NCI-H2196 treated with DMSO at 0.1 percent for 48 hours (cell line): ENCODE measurements around the gene TMOD1.
"Not testable (repeated sequence)": the region's sequence is repeated elsewhere in the genome, so short reads cannot be mapped to it uniquely, and the experiment has no call there.

ENCODE experiments used
- DNase-seq: peaks from one replicate; lab custom pipeline; 2025; ENCODE audit not compliant: unreplicated experiment; lab: John Stamatoyannopoulos, UW

The TMOD1 gene

DNA sequence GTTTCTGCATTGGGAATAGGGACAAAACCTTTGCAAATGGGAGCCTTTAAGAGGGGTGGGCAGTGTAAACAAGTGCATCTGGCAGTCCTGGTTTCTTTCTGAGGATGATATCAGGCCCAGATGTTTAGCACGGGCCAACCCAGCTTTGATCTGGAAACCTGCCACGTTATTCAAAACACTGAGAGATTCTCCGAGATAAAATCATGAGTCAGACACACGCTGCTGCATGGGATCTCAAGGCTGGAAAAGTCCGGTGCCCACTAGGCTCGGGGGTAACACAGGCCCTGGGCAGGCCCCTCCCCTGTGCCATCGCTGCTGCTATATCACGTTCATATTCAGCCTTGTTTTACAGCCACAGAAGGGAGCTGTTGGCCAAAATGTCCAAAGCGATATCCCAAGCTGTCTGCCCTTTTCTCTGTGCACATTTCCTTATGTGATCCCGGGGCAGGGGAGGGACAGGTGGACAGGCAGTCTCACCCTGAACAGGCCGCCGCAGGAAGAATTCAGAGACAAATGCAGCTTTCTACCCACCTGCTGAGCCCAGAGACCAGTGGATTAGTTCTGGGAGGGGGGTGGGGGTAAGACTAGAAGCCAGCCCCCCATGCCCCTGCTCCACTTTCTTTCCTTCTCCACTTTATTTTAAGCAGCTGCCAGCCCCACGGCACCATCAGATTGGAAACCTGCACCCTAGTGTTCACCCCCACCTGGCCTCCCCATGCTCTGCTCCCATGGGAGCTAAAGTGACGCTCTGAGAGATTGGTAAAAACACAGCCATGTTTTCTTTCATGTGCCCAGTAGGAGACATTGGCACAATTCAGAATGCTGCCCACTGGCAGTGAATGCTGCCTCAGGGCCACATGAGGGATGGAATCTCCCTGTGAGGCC, 63.1 kb downstream of the TMOD1 start:
- DNase-seq, result peak; percentile 13

DNA sequence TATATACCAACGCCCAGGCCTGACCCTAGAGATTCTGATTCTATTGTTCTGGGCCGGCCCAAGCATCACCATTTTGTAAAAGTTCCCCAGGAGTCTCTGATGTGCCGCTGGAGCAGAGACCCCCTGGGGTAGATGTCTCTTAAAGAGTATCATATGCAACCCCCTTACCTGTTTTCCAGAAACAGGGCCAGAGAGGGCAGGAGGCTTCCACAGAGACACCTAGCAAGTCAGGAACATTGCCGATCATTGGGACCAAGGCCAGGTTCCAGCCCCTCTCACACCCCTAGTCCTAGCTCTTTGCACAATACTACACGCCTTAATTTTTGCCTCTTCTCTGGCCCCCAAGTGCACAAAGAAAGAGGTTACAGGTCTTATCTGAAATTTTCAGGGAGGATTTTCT, 63.8 kb downstream of the TMOD1 start:
- no peak for DNase-seq

DNA sequence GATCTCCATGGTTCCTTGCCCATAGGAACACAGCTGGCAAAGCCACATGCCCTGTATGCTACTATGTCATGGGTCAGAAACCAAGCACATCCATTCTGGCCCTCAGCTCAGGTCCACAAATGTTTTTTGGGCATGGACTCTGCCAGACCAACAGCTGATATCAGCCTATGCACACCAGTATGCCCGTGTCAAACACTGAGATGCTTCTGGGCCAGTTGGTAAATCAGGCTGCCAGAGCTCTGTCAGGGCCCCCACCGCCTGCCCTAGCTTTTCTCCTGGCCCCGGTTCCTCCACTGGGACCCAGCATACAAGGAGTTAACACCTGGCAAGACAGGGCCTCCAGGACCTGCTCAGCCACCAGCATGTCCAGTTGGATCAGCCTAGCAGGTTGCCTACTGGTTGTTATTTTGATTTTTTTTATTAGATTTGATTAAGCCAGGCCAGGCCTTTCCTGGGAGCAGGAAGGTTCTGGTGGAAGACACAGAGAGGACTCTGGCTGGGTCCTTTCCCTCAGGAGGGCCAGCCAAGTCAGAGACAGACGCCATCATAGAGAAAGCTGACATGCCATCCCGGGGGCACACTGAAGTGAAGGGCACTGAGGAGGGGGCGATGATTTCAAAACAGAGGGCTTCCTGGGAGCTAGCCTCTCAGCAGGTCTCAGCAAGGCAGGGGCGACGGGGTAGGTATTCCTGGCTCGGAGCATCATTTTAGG, 65.9 kb downstream of the TMOD1 start:
- DNase-seq, result no peak

DNA sequence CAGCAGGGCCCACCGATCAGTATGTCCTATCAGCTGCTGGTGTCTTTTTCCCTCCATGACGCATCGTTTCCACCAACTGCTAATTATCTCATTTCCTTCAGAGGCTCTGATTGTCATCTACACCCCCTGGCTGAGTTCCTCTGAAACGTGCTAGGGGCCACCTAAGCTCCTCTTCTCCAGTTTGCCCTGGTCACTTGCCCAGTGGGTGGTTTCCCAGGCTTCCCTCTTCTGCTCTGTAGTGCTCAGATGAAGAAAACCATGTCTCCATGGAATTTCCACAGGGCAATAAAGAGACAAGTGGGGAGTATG, 66.4 kb downstream of the TMOD1 start:
- DNase-seq, result no peak

DNA sequence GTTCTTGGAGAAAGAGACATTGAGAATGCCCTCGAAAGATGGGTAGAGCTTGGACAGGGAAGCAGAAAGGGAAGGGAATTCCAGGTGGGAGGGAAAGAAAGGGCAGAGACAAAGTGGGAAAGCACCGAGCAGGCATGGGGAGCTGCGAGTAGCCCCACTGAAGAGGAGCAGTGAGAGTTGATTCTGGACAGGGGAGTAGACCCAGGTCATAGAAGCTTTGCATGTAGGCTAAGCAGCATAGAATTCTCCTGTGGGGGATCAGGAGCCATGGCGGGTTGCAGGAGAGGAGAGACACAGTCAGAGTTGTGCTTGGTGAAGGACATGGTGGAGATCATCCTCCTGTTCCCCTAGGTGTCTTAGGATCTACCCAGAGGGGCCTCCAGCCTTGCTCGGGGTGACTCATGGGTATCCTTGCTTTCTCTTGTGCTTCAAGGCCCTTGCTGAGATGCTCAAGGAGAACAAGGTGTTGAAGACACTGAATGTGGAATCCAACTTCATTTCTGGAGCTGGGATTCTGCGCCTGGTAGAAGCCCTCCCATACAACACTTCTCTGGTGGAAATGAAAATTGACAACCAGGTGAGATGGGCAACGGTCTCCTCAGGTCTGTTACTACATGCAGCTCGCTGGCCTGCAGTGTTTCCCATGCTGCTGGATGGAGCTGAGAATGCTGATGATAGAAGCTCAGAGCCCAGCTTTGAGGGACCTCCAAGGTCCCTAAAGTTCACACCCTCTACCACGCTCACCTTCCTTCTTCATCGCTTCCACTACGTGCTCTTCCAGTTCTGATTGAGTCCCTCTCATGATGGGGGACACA, 67.2 kb downstream of the TMOD1 start:
- no peak for DNase-seq

DNA sequence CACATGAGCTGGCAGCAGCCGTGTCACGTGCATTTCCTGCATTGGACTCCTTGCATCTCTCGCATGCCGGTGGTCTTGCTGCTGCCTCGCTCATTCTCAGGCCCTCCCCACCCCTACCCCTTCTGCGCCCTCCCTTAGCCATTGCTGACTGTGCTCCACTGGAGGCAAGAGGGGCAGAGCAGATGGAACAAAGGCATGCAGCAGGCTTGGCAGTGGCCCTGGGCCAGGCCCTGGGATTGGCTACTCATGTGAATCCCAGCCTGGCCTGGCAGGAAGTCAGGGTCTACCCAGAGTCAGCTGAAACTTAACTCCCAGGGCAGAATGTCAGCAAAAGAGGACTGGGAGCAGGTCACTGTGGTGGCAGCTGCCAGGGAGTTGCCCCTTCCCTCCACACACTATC, 69.4 kb downstream of the TMOD1 start:
- DNase-seq, result peak; percentile 19

DNA sequence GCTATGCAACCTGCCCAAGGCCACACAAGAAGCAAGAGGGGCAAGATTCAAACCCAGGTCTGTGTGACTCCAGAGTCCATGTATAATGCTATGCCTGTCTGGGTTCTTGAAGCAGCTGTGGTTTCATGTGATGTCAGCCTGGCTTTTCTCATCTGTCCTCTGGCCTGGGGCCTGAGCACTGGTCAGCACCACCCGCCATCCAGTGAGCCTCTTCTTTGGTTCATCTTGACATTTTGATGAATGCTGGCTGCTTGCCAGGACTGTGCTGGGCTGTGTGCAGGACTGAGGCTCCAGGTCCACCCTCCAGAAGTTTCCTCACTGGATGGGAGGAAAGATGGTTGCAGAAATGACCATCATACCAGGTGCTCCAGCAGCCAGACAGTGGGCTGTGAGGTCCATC, 70.2 kb downstream of the TMOD1 start:
- no peak for DNase-seq

DNA sequence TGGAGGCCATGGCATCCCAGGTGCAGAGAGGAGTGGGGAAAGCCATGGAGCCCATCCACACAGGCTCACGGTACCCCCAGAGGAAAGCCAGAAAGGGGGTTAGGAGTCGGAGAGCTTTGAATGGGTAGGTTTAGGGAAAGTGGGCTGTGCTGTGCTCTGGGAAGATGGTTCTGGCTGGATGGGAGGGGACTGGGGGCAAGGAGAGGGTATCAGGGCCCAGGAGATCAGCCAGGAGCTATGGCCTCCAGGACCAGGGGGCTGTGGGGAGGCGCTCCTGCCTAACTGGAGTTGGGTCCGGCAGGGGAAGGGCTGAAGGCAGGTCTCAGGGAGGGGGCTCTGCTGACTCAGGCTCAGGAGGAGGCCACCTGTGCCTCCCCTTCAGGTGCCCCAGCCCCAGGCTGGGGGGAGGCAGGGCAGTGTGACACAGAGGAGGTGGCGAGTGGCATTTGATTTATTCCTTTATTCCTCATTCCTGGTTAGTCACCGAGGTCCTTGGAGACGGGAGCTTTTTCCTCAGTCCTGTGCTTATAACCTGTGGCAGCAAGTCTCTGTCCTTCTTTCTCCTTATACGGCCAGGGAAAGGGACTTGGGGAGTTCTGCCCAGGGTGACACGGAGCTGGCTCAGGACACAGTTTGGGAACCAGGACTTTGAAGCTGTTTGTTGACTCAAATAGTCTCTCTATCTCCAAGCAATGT, 70.9 kb downstream of the TMOD1 start:
- no peak for DNase-seq

DNA sequence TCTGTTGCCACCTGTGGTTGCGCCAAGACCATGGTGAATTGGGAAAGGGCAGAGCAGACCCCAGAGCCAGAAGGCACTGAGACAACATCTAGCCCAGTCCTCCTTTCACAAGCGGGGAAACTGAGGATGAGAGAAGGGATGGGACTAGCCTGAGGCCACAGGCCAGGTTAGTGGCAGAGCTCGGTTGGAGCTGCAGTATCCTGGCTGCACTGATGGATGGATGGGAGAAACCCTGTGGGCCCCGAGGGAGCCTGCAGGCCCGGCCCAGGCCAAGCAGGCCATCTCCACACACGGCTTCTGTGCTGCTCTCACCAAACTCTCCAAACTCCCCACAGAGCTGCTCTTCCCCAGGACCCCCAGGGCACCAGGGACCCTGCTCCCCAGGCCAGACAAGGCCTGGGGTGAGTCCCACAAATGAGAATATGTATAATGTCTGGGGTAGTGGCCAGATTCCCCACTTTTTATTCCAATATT, 71.5 kb downstream of the TMOD1 start:
- no peak for DNase-seq

DNA sequence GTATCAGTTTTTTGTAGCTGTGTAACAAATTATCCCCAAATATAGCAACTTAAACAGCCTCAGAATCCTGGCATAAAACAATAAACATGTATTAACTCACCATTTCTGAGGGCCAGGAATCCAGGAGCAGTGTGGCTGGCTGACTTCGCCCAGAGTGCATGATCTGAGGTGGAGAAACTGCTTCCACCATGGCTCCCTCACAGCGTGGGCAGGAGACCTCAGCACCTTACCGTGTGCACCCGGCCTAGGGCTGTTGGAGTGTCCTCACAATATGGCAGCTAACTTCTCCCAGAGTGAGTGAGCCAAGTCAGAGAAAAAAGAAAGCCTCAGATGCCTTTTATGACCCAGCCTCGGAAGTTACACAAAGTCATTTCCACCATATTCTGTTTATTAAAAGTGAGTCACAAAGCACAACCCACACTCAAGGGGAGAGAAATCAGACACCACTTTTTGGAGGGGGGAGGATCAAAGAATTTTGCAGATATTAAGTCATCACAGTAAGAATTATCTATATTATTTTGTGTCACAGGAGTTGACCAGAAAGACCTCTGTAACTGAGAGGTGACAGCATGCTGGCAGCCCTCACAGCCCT, 72.1 kb downstream of the TMOD1 start:
- no peak for DNase-seq

DNA sequence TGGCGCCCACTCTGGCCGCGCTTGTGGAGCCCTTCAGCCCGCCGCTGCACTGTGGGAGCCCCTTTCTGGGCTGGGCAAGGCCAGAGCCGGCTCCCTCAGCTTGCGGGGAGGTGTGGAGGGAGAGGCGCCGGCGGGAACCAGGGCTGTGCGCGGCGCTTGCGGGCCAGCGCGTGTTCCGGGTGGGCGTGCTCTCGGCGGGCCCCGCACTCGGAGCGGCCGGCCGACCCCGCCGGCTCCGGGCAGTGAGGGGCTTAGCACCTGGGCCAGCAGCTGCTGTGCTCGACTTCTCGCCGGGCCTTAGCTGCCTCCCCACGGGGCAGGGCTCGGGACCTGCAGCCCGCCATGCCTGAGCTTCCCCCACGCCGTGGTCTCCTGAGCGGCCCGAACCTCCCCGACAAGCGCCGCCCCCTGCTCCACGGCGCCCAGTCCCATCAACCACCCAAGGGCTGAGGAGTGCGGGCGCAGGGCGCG, 72.7 kb downstream of the TMOD1 start:
- DNase-seq, result not testable (repeated sequence)

DNA sequence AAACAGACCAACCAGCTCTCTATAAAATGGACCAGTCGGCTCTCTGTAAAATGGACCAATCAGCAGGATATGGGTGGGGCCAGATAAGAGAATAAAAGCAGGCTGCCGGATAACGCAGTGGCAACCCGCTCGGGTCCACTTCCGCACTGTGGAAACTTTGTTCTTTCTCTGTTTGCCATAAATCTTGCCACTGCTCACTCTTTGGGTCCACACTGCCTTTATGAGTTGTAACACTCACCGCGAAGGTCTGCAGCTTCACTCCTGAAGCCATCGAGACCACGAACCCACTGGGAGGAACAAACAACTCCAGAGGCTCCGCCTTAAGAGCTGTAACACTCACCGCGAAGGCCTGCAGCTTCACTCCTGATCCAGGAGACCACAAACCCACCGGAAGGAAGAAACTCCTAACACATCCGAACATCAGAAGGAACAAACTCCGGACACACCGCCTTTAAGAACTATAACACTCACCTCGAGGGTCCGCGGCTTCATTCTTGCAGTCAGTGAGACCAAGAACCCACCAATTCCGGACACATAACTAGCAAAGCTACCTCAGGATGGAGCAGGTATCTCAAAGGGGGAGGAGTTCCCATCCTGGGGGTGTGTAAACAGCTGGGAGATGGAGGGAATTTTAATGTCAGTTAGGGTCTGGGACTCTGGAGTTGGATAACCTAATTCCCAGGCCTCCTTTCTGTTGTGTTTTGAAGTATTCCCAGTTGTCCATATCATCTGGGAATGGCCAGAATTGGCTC, 73.6 kb downstream of the TMOD1 start:
- not testable (repeated sequence) for DNase-seq

DNA sequence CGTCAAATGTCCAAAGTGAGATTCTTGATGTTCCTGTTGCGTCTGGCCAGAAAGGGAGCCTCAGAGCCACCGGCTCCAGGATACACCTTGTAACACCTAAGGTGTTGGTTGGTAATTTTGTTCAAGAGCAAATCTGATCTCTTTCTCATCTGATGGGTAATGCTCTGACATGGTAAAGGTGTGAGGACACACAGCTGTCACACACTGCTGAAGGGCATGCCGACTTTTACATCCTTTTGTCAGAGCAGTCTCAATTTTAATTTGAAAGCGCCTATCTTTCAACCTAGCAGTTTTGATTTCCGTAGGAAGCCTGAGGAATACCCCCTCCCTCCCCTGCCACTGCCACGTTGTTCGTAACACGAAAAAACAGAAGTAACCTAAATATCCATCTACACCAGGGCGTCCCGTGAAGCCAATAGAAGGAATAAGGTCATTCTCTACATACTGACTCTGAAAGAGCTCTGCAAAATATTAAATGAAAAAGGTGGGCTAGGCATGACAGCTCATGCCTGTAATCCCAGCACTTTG, 74.3 kb downstream of the TMOD1 start:
- no peak for DNase-seq

DNA sequence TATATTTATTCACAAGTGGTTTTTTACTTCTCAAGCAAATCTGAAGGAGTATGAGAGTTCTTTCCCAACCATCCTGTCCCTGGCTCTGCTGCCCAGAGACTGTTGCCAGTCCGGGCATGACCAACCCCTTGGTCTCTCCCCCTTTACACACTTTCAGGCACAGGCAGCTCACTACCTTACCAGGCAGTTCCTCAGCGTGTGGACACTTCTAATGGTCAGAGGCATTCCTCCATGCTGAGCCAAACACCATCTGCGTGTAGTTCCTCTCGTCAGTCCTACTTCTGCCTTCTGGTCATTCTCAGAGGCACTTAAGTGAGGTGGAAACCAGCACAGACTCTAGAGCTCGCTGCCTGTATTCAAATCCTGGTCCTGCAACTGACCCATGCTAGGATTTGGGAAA, 75.6 kb downstream of the TMOD1 start:
- DNase-seq, result no peak

DNA sequence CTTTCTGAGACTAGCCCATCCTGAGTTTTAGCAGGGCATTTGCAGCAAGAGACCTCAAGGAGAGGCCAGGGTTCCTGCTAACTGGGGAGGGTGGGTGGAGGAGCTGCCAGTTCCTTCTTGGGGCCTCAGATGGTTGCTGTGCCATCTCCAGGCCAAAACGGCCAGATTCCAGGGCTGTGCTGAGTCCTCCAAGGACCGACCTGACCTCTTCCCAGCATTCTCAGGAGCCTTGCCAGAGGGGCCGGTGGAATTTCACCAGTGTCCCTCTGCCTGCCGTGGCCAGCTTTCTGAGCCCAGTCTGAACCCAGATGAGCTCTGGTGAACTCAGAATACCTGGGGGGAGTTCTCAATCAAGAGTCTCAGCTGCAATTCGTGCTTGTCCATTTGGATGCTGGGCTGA, 77.4 kb downstream of the TMOD1 start:
- no peak for DNase-seq

DNA sequence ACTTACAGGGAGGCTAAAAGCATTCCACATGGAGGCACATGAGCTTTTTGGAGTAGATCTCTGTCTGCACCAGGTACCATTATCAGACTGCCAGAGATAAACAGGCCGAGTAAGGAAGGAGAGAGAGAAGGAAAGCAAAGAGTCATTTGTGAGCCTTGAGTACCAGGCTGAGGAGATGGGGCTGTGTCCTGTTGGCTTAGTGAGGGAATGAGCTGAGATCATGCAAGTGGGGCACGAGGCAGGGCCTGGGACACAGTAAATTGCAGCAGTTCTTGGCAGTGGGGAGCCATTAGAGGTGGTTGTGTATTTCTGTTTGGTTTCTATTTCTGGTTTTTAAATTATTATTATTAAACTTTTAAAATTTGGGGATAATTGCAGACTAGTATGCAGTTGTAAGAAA, 78.4 kb downstream of the TMOD1 start:
- no peak for DNase-seq

DNA sequence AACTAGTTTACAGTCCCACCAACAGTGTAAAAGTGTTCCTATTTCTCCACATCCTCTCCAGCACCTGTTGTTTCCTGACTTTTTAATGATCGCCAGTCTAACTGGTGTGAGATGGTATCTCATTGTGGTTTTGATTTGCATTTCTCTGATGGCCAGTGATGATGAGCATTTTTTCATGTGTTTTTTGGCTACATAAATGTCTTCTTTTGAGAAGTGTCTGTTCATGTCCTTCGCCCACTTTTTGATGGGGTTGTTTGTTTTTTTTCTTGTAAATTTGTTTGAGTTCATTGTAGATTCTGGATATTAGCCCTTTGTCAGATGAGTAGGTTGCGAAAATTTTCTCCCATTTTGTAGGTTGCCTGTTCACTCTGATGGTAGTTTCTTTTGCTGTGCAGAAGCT, 80.1 kb downstream of the TMOD1 start:
- DNase-seq, result not testable (repeated sequence)

DNA sequence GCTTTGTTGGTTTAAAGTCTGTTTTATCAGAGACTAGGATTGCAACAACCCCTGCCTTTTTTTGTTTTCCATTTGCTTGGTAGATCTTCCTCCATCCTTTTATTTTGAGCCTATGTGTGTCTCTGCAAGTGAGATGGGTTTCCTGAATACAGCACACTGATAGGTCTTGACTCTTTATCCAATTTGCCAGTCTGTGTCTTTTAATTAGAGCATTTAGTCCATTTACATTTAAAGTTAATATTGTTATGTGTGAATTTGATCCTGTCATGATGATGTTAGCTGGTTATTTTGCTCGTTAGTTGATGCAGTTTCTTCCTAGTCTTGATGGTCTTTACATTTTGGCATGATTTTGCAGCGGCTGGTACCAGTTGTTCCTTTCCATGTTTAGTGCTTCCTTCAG, 83.3 kb downstream of the TMOD1 start:
- not testable (repeated sequence) for DNase-seq

DNA sequence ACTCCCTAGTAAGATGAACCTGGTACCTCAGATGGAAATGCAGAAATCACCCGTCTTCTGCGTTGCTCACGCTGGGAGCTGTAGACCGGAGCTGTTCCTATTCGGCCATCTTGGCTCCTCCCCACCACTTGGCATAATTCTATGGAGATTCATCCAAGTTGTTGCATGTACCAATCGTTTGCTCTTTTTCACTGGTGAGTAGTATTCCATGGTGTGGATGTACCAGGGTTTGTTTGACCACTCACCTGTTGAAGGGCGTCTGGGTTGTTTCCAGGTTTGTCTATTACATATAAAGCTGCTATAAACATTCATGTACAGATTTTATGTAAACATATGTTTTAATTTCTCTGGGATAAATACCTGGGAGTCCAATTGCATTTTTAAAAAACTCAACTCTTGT, 85.4 kb downstream of the TMOD1 start:
- DNase-seq, result not testable (repeated sequence)

DNA sequence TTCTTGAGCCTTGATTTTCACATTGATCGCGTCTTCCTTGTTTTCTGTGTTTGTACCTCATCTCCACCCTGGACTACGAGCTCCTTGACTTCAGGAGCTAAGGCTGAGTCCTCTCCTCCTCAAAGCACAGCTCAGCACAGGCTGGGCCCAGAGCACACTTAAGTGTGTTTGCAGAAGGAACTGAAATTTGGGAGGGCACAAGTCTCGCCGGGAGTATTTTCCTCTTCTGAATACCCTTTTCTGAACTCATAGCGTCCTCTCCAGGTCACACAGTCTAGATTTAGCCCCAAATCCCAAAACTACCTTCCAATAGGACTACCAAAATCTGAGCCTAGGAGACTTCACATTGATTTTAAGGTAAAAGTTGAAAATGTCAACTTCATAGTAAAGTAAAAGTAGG, 90.1 kb downstream of the TMOD1 start:
- no peak for DNase-seq
